Esophagus squamous epithelium (tissue), 4 donors: ENCODE measurements around the gene CLEC19A.

Experiments used
- POLR2A ChIP-seq, 4 donors: fragments of 450-650 bp; IDR thresholded peaks; one replicate each; pipeline ENCODE4 v1.6.1; 2017; ENCODE audit warnings: antibody characterized with exemption in 4 of 4, mild to moderate bottlenecking in 4 of 4, moderate library complexity in 3 of 4
- TF ChIP-seq, protein P1 (sequence below), 6 experiments: fragments of 450-650 bp in 4 of 6; fragments of 200-600 bp in 2 of 6; sonication (generic) in 2 of 6; IDR thresholded peaks; one replicate each; pipeline ENCODE4 v1.5.1; 2016 to 2019; ENCODE audit warnings: antibody characterized with exemption in 6 of 6, mild to moderate bottlenecking in 4 of 6, moderate library complexity in 4 of 6

GRCh38 chr16:19235886-19236285 is 49.6 kb upstream of the CLEC19A start:
- TF ChIP-seq, protein P1, sequence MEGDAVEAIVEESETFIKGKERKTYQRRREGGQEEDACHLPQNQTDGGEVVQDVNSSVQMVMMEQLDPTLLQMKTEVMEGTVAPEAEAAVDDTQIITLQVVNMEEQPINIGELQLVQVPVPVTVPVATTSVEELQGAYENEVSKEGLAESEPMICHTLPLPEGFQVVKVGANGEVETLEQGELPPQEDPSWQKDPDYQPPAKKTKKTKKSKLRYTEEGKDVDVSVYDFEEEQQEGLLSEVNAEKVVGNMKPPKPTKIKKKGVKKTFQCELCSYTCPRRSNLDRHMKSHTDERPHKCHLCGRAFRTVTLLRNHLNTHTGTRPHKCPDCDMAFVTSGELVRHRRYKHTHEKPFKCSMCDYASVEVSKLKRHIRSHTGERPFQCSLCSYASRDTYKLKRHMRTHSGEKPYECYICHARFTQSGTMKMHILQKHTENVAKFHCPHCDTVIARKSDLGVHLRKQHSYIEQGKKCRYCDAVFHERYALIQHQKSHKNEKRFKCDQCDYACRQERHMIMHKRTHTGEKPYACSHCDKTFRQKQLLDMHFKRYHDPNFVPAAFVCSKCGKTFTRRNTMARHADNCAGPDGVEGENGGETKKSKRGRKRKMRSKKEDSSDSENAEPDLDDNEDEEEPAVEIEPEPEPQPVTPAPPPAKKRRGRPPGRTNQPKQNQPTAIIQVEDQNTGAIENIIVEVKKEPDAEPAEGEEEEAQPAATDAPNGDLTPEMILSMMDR (IDR thresholded peaks at IDR 0.05) = no peak
- no peak for TF ChIP-seq POLR2A (IDR thresholded peaks at IDR 0.05)
